Smooth muscle cell (in vitro differentiated cells): ENCODE results near the gene CCDC40. TPM values are rescaled to one million over a fixed set of nuclear protein-coding genes. Genes with fewer than 3 reads are reported as not detected.

Experiments
- DNase-seq: peaks from one replicate; lab custom pipeline; 2025; ENCODE audit not compliant: unreplicated experiment; lab: John Stamatoyannopoulos, UW
- H2AFZ ChIP-seq: fragments of 200-600 bp; sonication (generic); 2 replicates; pipeline ENCODE4 v1.6.0; 2016; ENCODE audit warnings: antibody characterized with exemption, low read depth, mild to moderate bottlenecking
- H3F3A ChIP-seq: fragments of 200-600 bp; sonication (generic); 2 replicates; pipeline ENCODE4 v1.6.0; 2017; ENCODE audit warnings: antibody characterized with exemption, low read depth
- H3K27ac ChIP-seq: fragments of 200-600 bp; sonication (generic); 2 replicates; pipeline ENCODE4 v1.5.1; 2016; ENCODE audit warnings: low read depth, mild to moderate bottlenecking
- H3K27me3 ChIP-seq: fragments of 200-600 bp; sonication (generic); 2 replicates; pipeline ENCODE4 v1.6.1; 2016; ENCODE audit warnings: low read depth, mild to moderate bottlenecking
- H3K36me3 ChIP-seq: fragments of 200-600 bp; sonication (generic); 2 replicates; pipeline ENCODE4 v1.5.1; 2016; ENCODE audit warnings: low read depth
- H3K4me1 ChIP-seq: fragments of 200-600 bp; sonication (generic); 2 replicates; pipeline ENCODE4 v1.5.1; 2016; ENCODE audit warnings: low read depth
- H3K4me2 ChIP-seq: fragments of 200-600 bp; sonication (generic); 2 replicates; pipeline ENCODE4 v1.6.0; 2016; ENCODE audit warnings: mild to moderate bottlenecking
- H3K4me3 ChIP-seq: fragments of 200-600 bp; sonication (generic); 2 replicates; pipeline ENCODE4 v1.5.1; 2016; ENCODE audit warnings: mild to moderate bottlenecking
- H3K79me2 ChIP-seq: fragments of 200-600 bp; sonication (generic); 2 replicates; pipeline ENCODE4 v1.6.0; 2016; ENCODE audit warnings: low read depth, mild to moderate bottlenecking
- H3K9ac ChIP-seq: fragments of 200-600 bp; sonication (generic); 2 replicates; pipeline ENCODE4 v1.6.0; 2016; ENCODE audit warnings: low read depth
- H3K9me3 ChIP-seq: fragments of 200-600 bp; sonication (generic); replicated peaks from 2 replicates; pipeline ENCODE4 v1.5.1; 2016; ENCODE audit warnings: low read depth
- H4K20me1 ChIP-seq: fragments of 200-600 bp; sonication (generic); 2 replicates; pipeline ENCODE4 v1.6.0; 2016; ENCODE audit warnings: low read depth
- CTCF ChIP-seq: fragments of 200-600 bp; sonication (generic); IDR thresholded peaks from 2 replicates; pipeline ENCODE4 v1.5.1; 2017; ENCODE audit warnings: borderline replicate concordance, mild to moderate bottlenecking, antibody characterized with exemption; ENCODE audit not compliant: insufficient read depth, poor library complexity, severe bottlenecking
- WGBS: methylation state at CpG from one replicate; pipeline ENCODE4 v1.1.7; 2016; ENCODE audit warnings: low lambda C conversion rate; 5-methylcytosine and 5-hydroxymethylcytosine counted together
- polyA plus RNA-seq: library from polyadenylated mRNA; unstranded; fragments of >200 nt; fragmentation: Nextera tagmentation; extraction: Ambion mirVana; gene quantifications from 2 replicates; pipeline ENCODE4 v1.2.1, GENCODE V29; 2016
- total RNA-seq: library from RNA; depleted of rRNA; stranded (reverse); fragments of >200 nt; gene quantifications from 2 replicates; pipeline ENCODE4 v1.2.3, GENCODE V29; 2014

The CCDC40 gene
- total and polyA plus RNA-seq, 2 experiments from 2014 or later: 0.81 to 5.9 TPM

GRCh38 chr17:80025140-80025539 is 11.3 kb upstream of the CCDC40 start:
- H3K4me2 ChIP-seq: no peak overlapping the region
- H2AFZ ChIP-seq: no peak overlapping the region
- 45% methylated on average over 11 of the region's 11 CpGs for whole genome bisulfite sequencing
- no peak overlapping the region for H3K27ac ChIP-seq
- peaks cover 96% of the 10 kb centered on the region for H4K20me1 ChIP-seq
- H3K27me3 ChIP-seq: no peaks in the 10 kb centered on the region
- H3K4me1 ChIP-seq: peaks cover 6% of the 10 kb centered on the region
- no peaks in the 10 kb centered on the region for H3F3A ChIP-seq
- no peaks in the 10 kb centered on the region for H3K36me3 ChIP-seq
- DNase-seq: no peak
- H3K79me2 ChIP-seq: peaks cover 69% of the 10 kb centered on the region
- no peaks in the 10 kb centered on the region for H3K9me3 ChIP-seq
- no peak overlapping the region for H3K4me3 ChIP-seq
- no peak overlapping the region for H3K9ac ChIP-seq
- no peak for TF ChIP-seq CTCF

- no peak for TF ChIP-seq CTCF
- peaks cover 70% of the 10 kb centered on the region for H3K79me2 ChIP-seq
- H2AFZ ChIP-seq: no peak overlapping the region
- no peak for DNase-seq
- WGBS: 95% methylated on average over 10 of the region's 10 CpGs
- no peaks in the 10 kb centered on the region for H3K27me3 ChIP-seq
- H3K4me3 ChIP-seq: no peak overlapping the region
- no peak overlapping the region for H3K4me2 ChIP-seq
- peaks cover 6% of the 10 kb centered on the region for H3K4me1 ChIP-seq
- no peaks in the 10 kb centered on the region for H3K9me3 ChIP-seq
- H3F3A ChIP-seq: no peaks in the 10 kb centered on the region
- H3K36me3 ChIP-seq: no peaks in the 10 kb centered on the region
- no peak overlapping the region for H3K9ac ChIP-seq
- no peak overlapping the region for H3K27ac ChIP-seq
- H4K20me1 ChIP-seq: peaks cover 96% of the 10 kb centered on the region
Measured at GRCh38 chr17:80025796-80026195, 10.6 kb upstream of the CCDC40 start.

GRCh38 chr17:80026359-80027042 is 9.9 kb upstream of the CCDC40 start:
- Histone ChIP-seq H2AFZ (no peak overlapping the region), H3K4me3 (no peak overlapping the region), H3K27me3 (no peaks in the 10 kb centered on the region), H3K9ac (no peak overlapping the region), H3K79me2 (peaks cover 70% of the 10 kb centered on the region), H3K4me2 (no peak overlapping the region), H3K4me1 (peaks cover 6% of the 10 kb centered on the region), H3K9me3 (no peaks in the 10 kb centered on the region), H3K27ac (no peak overlapping the region), H3F3A (no peaks in the 10 kb centered on the region), H3K36me3 (no peaks in the 10 kb centered on the region), H4K20me1 (peaks cover 96% of the 10 kb centered on the region)
- no peak for TF ChIP-seq CTCF
- 88% methylated on average over 10 of the region's 10 CpGs for WGBS
- DNase-seq: no peak

GRCh38 chr17:80027043-80027435 is 9.4 kb upstream of the CCDC40 start:
- no peaks in the 10 kb centered on the region for H3F3A ChIP-seq
- WGBS: 98% methylated on average over 8 of the region's 8 CpGs
- H2AFZ ChIP-seq: no peak overlapping the region
- TF ChIP-seq CTCF: no peak
- H3K4me2 ChIP-seq: no peak overlapping the region
- H3K9me3 ChIP-seq: no peaks in the 10 kb centered on the region
- DNase-seq: no peak
- peaks cover 6% of the 10 kb centered on the region for H3K4me1 ChIP-seq
- H3K27me3 ChIP-seq: no peaks in the 10 kb centered on the region
- H3K9ac ChIP-seq: no peak overlapping the region
- no peak overlapping the region for H3K27ac ChIP-seq
- no peaks in the 10 kb centered on the region for H3K36me3 ChIP-seq
- H4K20me1 ChIP-seq: peaks cover 96% of the 10 kb centered on the region
- H3K79me2 ChIP-seq: peaks cover 70% of the 10 kb centered on the region
- no peak overlapping the region for H3K4me3 ChIP-seq
